GM21737 (cell line): ENCODE measurements around the gene PLEKHF1.
"Not testable (repeated sequence)": the region's sequence is repeated elsewhere in the genome, so short reads cannot be mapped to it uniquely, and the experiment has no call there.

ENCODE experiments used
- ATAC-seq: cut with Tn5 transposase; IDR thresholded peaks from one replicate; pipeline ENCODE4 v1.9.1; 2021; ENCODE audit warnings: mild to moderate bottlenecking, moderate library complexity; ENCODE audit not compliant: unreplicated experiment

The PLEKHF1 gene

DNA sequence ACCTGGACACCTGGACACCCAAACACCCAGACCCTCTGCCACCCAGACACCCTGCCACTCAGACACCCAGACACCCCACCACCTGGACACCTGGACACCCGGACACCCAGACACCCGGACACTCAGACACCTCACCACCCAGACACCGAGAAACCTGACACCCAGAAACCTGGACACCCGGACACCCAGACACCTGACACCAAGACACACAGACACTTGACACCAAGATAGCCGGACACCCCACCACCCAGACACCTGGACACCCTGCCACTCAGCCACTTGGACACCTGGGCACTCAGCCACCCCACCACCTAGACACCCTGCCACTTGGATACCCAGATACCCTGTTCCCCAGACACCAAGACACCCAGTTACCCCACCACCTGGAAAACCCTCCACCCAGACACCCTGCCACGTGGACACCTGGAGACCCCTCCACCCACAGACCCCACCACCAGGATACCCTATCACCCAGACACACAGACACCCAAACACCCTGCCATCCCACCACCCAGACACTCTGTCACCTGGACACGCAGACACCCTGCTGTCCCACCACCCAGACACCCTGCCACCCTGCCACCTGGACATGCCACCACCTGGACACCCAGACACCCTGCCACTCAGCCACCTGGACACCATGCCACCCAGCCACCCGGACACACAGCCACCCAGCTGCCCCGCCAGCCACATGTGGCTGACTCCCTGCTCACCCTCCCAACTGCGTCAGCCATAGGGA, 32.4 kb downstream of the PLEKHF1 start:
- no peak for ATAC-seq

DNA sequence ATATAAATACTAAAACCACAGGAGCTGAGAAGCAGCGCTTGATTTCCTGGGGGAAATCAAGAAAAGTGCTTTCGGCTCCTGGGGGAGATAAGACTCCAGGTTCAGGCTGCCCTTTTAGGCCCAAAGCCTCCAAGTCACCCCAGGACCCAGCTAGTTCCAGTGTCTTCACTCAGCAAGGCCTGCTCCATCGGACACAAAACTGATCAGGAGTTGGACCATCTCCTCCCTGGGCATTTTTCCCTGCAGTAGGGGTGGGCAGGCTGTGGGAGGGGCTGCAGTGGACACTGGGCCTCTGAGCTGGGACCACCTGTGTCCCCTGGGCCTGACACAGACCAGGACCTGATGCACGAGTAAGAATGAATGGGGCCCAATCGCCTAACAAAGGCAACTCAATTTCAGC, 34.6 kb downstream of the PLEKHF1 start:
- ATAC-seq = no peak

DNA sequence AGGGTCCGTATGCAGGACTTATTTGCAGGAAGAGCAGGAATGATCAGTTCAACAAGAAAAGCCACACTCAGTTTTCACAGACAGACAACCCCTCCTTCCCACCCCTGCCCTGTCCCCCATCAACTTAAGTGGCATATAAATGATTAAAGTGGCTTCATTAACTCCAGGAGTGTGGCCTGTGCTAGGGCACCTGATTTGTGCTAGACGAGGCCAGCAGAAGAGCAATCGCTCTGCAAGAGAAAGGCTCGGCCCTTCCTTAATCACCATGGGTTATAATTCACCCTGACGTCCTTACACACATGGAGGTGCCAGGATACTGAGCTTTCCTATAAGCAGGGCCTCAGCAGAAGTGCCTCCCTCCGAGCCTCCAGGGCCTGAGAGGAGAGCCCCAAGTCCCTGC, 35.2 kb downstream of the PLEKHF1 start:
- ATAC-seq = no peak

DNA sequence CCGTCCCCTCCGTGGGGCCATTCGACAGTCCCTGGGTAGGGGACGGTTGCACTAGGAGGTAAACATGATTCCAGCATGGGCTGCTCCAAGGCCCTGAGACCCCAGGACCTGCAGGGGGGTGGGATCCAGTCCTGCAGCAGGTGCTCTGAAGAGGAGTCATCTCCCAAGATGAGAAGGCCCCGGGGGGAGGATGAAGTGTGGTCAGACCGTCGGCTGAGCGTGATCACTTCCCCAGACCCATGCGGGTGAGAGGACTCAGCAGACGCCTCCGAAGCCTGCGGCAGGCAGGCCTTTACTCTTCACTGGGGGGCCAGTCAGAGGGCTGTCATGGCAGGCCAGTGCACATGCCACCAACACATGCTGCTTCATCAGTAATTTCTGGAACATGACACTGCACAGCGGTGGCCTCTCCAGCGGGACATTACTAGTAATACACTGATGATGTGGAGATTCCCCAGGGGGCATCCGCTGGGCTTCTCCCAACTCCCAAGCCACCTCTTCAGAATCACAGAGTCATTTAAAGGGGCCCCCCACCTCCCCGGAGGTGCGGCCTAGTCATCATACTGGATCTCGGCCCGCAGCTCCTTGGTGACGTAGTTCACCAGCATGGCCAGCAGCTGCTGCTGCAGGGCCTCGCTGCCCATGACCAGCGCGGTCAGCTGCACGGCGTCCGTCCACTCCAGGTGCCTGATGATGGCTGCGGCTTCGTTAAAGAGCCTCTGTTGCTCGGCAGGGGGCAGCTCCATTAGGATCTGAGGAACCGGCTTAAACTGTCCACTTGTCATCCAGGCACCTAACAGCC, 37.1 kb downstream of the PLEKHF1 start:
- ATAC-seq = no peak

DNA sequence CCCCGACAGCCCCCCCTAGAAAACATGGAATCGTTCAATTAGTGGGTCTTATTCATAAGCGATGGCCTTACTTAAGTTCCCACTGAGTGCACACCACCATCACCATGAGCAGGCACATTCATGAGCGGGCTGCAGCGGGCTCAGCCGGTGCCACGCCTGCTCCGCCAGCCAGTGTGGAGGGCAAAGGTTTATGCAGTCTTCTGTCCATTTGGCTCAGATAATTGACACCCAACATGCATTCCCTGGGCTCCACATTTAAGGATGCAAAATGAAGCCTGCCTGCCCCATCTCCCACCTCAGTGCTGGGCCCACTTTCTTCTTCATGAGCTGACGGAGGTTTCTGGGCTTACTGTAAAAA, 37.7 kb downstream of the PLEKHF1 start:
- ATAC-seq = no peak

DNA sequence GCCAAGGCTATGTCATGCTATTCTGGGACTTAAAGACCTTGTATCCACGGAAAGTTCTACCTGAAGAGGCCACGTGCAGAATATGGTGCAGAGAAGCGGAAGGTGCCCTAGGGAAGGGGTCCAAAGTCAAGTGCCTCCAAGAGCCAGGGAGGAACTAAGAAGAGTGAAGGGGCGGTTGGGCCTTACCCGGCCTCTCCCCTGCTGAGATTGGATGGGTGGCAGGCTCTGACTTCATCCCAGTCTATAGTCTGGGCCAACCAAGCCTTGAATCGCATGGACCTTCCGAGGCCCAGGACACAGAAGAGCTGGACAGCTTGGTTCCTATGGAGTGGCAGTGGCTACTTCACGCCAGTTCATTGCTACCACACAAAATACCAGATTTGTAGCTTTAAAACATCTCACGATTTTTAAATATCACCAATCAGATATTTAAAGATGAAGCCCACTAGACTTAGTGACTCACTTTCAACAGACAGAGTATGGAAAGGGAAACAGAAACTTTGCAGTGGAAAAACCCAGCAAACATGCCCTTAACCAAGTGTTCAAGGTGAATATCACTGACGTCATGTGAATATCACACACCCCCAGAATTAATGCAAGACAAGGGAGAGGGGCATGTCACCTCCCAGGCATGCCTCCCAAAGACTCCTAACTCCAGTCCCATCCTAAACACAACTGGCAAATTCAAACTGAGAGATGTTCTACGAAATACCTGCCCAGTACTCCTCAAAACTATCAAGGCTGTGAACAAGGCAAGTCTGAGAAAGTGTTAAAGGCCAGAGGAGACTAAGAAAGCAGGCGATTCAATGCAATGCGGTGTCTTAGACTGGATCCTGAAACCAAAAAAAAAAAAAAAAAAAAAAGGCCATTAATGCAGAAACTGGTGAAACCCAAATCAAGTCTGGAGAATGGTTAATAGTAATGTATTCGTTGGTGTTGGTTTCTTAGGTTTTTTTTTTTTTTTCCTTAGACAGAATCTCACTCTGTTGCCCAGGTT, 39.6 kb downstream of the PLEKHF1 start:
- no peak for ATAC-seq

DNA sequence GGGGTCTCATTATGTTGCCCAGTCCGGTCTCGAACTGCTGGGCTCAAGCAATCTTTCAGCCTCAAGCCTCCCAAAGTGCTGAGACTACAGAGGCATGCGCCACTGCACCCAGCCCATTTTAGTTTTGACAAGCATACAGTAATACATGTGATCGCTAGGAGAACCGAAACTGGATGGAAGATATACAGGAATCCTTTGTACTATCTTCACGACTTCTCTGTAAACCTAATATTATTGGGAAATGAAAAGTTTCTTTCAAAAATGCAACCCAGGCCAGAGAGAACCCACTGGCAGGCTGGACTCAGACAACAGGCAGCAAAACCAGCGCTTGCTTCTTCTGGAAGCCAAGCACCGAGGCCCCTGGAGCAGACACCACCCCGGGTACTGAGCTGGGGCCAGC, 40.4 kb downstream of the PLEKHF1 start:
- no peak for ATAC-seq

DNA sequence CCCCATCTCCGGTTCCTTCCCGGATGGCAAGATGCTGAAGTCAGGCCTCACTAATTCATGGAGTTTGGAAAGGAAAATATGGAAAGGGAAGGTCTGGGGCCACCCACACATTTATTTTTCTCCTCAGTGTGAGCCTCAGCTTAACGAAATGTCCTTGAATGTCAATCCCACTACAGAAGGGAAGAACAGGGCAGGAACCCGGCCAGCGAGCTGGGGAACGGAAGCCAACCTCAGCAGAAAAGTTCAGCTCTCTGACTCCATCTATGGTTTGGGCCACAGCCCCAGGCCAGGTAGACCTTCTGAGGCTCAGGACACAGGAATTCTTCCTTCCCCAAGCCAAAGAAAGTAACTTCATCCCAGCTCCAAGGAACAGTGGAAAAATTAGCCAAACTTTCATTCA, 41.4 kb downstream of the PLEKHF1 start:
- ATAC-seq = no peak

DNA sequence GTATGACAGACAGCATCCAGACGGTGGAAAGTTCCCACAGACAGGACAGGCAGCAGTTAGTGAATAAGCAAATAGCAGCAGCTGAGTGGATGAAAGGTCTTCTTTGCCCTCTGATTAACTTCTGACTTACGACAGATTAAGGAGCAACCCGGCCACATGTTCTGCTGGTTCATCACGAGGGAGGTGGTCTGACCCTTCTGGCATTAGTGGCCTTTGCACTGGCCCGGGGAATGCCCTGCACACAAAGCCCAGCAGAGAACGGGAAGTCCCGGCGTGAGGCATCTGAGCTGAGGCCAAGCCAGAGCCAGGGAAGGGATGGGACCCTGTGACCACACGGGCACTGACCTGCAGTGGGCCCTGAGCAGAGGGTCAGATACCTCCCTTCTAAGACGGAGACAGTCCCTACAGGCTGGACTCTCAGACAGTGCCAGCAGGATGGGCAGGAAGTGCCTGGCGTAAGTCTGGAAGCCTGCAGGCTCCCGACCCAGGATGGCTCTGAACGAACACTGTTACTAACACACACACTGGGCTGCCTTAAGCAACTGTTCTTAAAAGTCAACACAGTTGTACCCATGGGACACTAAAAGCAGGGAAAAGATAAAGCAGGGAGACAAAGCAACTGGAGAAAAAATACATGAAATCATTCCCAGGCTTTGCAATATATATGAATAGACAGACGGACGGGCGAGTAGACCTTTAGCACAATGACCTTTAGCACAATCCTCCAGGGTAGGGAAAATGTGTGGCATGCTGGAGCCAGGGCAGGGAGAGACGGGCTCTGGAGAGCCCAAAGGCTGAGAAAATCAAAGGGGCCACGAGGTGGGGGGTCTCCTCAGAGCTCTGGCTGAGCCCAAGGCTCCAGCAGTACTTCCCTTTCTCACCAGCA, 43.5 kb downstream of the PLEKHF1 start:
- ATAC-seq = no peak

DNA sequence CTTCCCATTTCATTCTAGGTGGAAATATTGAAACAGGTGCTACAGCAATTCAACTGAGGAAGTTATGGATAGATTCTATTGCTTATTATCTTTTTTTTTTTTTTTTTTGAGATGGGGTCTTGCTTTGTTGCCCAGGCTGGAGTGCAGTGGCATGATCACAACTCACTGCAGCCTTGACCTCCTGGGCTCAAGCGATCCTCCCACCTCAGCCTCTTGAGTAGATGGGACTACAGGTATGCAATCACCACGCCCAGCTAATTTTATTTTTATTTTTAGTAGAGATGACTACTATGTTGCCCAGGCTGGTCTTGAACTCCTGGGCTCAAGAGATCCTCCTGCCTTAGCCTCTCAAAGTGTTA, 44.2 kb downstream of the PLEKHF1 start:
- not testable (repeated sequence) for ATAC-seq

DNA sequence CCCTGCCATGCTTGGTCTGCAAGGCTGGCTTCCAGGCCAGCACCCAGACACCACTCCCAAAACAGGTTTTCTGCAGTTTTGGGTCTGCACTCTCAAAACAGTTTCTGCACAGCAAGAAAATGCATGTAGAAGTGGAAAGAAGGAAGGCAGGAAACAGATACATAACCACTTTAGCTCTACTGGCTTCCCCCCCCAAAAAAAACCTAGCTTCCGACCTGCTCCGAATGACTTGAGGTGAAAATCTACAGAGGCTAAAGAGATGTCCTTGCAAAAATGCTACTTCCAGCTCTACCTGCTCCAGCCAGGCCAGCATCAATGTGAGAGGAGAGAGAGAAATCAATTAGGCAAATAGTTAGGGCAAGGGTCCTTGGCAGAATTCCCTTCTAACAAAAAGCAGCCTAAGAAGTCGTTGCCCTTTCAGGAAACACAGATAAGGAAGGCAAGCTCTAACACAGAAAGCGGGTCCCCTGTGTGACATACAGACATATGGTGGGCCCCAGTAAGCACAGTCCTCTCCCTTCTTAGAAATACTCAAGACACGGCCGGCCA, 46.4 kb downstream of the PLEKHF1 start:
- no peak for ATAC-seq

DNA sequence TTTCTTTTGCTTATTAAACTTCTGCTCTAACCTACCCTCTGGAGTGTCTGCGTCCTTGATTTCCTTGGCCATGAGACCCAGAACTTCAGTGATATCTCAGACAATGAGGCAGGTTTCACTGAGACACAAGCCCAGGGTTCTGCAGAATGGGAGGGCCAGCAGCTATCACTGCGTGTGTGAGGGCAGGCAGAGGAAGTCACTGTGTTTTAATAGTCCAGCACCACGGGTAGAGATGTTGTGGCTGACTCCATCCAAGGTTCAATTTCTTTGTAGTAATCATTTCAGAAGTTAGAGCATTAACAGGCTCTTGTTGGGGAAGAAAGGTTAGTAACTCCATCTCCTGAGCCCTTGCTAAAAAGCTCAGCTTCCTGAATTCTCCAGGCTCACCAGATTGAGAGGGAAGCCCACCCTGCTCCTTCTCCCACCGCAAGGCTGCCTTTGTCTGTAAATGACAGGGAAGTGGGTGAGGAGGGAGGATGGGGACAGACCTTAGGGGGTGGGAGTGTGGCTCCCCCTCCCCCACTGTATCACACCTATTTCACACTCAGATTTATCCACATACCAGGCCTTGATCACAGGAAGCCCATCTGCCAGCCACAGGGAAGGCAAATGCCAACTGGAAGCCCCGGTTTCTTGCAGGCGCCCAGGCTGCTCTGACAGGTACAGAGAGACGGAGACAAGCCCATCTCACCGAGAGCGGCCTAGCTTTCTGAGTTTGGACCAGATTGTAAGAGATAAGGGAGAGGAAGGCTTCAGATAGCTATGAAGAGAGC, 47.7 kb downstream of the PLEKHF1 start:
- no peak for ATAC-seq

DNA sequence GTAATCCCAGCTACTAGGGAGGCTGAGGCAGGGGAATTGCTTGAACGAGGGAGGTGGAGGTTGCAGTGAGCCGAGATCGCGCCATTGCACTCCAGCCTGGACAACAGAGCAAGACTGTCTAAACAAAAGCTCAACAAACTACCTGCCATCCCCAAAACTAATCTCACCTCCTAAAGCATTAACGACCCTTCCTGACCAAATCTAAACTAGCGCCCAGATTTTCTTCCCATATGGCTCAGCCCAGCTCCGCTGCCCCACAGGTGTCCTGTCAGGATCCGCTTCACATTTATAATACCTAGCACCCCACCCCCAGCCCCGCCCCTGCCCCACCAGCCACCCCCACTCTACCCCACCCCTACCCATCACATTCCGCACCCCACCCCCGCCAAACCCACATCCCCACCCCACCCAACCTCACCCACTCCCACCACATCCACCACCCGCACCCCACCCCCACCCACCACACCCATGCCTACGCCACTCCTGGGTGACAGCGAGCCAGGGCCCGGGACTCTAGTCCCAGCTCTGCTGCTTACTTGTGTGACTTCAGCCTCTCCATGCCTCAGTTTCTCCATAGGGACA, 49.2 kb downstream of the PLEKHF1 start:
- peak; percentile 16 for ATAC-seq

DNA sequence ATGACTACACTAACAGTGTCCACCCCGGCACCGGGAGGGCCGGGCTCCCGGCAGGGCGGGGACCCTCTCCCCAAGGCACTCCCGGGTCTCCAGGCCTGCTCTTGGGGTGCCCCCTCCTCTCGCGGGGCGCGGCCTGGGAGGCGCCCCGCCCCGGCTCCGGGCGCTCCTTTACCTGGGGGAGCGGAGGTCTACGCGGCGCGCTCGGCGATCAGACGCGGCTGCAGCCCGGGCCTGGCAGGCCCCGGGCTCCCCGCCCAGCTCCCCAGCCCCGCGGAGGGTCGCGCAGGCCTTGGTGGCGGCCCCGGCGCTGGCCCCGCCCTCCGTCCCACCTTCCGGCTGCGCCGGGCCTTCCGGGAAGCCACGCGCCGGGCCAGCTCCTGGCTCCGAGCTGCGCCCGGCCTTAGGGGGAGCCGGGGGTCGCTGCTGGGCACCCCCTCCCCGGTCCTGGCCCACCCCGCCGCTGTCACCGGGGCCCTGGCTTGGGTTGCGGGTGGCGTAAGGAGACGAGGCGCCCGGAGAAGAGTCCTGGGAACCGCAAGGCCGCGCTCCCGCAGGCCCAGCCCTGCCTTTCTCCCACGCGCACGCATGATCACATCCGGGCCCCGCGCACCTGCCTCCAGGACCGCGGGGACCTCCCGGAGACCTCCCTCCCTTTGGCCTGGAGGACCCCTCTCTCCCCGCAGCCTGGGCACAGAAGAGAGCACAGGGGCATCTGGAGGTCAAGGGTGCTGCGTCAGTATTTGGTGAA, 49.9 kb downstream of the PLEKHF1 start, which contains the start of gene C19orf12:
C19orf12 (minus strand) TSS at position 309 of the 748 bp plus-strand sequence. CDS start 6,848 bp downstream, outside the sequence.
- peak; percentile 65 for ATAC-seq

DNA sequence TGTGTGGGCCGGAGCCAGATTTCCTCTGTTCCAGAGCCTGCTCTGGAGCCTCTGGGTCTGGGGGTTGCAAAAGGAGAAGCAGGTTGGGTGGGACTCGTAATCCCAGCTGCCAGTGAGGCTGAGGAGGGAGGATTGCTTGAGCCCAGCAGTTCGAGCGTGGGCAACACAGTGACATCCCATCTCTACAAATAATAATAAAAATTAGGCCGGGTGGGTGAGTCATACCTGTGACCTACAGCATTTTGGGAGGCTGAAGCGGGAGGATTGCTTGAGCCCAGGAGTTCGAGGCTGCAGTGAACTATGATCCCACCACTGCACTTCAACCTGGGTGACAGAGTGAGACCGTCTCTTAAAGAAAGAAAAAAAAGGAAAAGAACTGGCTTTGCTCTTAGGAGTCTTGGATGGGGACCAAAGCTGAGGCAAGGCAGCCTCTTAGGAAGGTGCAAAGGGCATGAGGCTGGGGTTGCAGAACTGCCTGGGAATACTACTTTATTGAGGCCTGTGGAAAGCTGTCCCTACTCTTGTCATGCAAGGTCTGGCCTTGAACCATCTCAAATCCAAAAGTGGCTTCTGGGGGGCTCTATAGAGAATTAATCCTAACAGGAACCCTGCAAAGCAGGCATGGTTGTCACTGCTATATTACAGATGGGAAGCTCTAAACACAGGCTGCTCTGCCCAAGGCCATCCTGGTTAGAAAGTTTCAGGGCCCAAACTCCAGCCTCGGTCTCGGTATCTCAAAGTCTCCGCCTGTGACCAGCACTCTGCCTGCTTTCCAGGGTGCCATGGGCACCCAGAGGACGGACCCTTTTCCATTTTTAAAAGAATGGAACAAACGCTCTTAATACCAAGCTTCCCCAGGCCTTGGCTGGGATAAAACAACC, 50.7 kb downstream of the PLEKHF1 start:
- ATAC-seq = peak; percentile 5

DNA sequence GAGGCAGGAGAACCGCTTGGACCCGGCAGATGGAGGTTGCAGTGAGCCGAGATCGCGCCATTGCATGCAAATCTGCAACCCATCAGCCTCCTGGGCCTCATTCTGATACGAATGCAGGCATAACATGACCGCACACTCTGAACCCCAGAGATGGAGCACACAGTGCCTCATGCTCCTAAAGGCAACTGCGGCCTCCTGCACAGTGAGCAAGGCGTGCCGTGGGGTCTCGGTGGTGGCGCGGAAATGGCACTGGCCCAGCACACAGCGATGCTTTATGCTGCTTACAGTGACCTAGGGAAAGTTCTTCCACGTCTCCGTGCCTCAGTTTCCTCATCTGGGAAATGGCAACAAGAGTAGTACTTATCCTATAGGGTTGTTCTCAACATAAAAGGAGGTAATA, 51.8 kb downstream of the PLEKHF1 start:
- no peak for ATAC-seq

DNA sequence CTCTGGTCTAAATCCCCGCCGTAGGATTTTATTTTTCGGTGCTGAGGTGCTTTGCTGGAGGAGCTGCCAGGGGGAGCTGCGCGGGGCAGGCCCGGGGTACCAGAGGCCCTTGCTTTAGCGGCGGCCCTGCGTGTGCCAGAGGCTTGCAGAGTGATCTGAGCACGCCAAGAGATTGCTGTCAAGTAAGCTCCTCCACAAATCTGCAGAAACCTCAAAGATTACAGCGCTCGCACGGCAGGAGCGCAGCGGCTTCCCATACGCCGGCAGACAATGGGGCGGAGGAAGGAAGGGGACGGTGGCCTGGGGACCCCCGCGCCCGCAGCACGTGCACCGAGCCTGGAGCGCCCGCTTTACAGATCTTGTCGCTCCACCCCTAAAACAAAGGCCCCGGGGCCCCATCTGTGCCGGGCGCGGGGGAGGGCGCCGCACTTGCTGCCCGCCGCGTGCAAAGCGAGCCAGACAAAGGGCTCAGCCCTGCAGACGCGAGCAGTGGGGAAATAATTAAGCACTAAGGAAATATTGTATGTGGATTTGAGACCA, 58.9 kb downstream of the PLEKHF1 start:
- ATAC-seq = no peak
